HepG2 (cell line): ENCODE results near the gene SPPL2B. TPM values are rescaled to one million over a fixed set of nuclear protein-coding genes. Genes with fewer than 3 reads are reported as not detected.

Source experiments
- ARHGAP35 ChIP-seq: sonication (generic); formaldehyde crosslinking; IDR thresholded peaks from 2 replicates; pipeline ENCODE4 v1.9.0; 2022; ENCODE audit warnings: mild to moderate bottlenecking, inconsistent platforms, moderate library complexity, missing genetic modification reagents, borderline replicate concordance
- FIP1L1 ChIP-seq: fragments of 200-400 bp; formaldehyde crosslinking; IDR thresholded peaks from 2 replicates; pipeline ENCODE4 v1.6.1; 2018; ENCODE audit warnings: low read depth, mild to moderate bottlenecking, low read length, moderate library complexity, borderline replicate concordance; ENCODE audit not compliant: insufficient read depth
- FOXA3 ChIP-seq: IDR thresholded peaks from 2 replicates; pipeline ENCODE4 v1.6.1; 2016; ENCODE audit warnings: missing genetic modification reagents, missing compliant biosample characterization
- KLF9 ChIP-seq: IDR thresholded peaks from 2 replicates; pipeline ENCODE4 v1.6.1; 2016; ENCODE audit warnings: low read depth
- MATR3 ChIP-seq: sonication (generic); formaldehyde crosslinking; IDR thresholded peaks from 2 replicates; pipeline ENCODE4 v1.4.0; 2020; ENCODE audit warnings: missing genetic modification reagents
- MED1 ChIP-seq: sonication (generic); formaldehyde crosslinking; IDR thresholded peaks from 2 replicates; pipeline ENCODE4 v1.4.0; 2020; ENCODE audit warnings: missing genetic modification reagents
- SRY ChIP-seq: sonication (generic); formaldehyde crosslinking; IDR thresholded peaks from 2 replicates; pipeline ENCODE4 v1.8.0; 2022; ENCODE audit warnings: mild to moderate bottlenecking, missing genetic modification reagents
- ZEB1 ChIP-seq: IDR thresholded peaks from 2 replicates; pipeline ENCODE4 v1.6.1; 2012; ENCODE audit warnings: mild to moderate bottlenecking, low read depth, inconsistent platforms; ENCODE audit not compliant: insufficient replicate concordance
- ZMYM3 ChIP-seq: sonication (generic); formaldehyde crosslinking; IDR thresholded peaks from 2 replicates; pipeline ENCODE4 v1.5.1; 2020; ENCODE audit warnings: mild to moderate bottlenecking, missing genetic modification reagents
- ZNF513 ChIP-seq: sonication (generic); formaldehyde crosslinking; conservative IDR thresholded peaks from 2 replicates; pipeline ENCODE4 v1.5.0; 2020; ENCODE audit warnings: missing genetic modification reagents
- ZNF546 ChIP-seq: sonication (generic); formaldehyde crosslinking; conservative IDR thresholded peaks from 2 replicates; pipeline ENCODE4 v1.8.1; 2023; ENCODE audit warnings: mild to moderate bottlenecking, missing genetic modification reagents
- ZNF747 ChIP-seq: sonication (generic); formaldehyde crosslinking; IDR thresholded peaks from 2 replicates; pipeline ENCODE4 v1.8.1; 2023; ENCODE audit warnings: missing genetic modification reagents, mild to moderate bottlenecking, borderline replicate concordance
- ZNF878 ChIP-seq: sonication (generic); formaldehyde crosslinking; IDR thresholded peaks from 2 replicates; pipeline ENCODE4 v1.8.1; 2023; ENCODE audit warnings: mild to moderate bottlenecking, missing genetic modification reagents, moderate library complexity
- ZSCAN12 ChIP-seq: sonication (generic); formaldehyde crosslinking; IDR thresholded peaks from 2 replicates; pipeline ENCODE4 v1.9.0; 2021; ENCODE audit warnings: mild to moderate bottlenecking, missing genetic modification reagents
- polyA plus RNA-seq, 8 experiments: library from polyadenylated mRNA; depleted of rRNA in 3 of 8; stranded (reverse) in 7 of 8; unstranded in 1 of 8; fragments of >200 nt; fragmentation: Illumina TruSeq in 4 of 8; extraction: Trizol in 4 of 8; gene quantifications; 2 replicates each; pipeline versions ENCODE4 v1.2.1 to v1.2.3, GENCODE V29; 2011 to 2016; ENCODE audit warnings: low read depth in 4 of 8, missing spikeins in 1 of 8, mixed read lengths in 1 of 8; ENCODE audit not compliant: insufficient read depth in 1 of 8
- total RNA-seq, 5 experiments: library from RNA; depleted of rRNA; stranded (reverse); fragments of >200 nt; fragmentation: Illumina TruSeq; extraction: Trizol; gene quantifications; 2 replicates each; pipeline ENCODE4 v1.2.3, GENCODE V29; 2016; ENCODE audit warnings: low read depth in 1 of 5
- TF ChIP-seq, protein P1 (sequence below): IDR thresholded peaks from 2 replicates; pipeline ENCODE4 v1.6.1; 2012; ENCODE audit warnings: low read length, improper control_type of control experiment

Gene SPPL2B
- total and polyA plus RNA-seq, 2 of the 13 experiments (the other 11 are each of a cell fraction or from before 2014, with no cell fraction given), result 14.9 to 15.2 TPM

DNA sequence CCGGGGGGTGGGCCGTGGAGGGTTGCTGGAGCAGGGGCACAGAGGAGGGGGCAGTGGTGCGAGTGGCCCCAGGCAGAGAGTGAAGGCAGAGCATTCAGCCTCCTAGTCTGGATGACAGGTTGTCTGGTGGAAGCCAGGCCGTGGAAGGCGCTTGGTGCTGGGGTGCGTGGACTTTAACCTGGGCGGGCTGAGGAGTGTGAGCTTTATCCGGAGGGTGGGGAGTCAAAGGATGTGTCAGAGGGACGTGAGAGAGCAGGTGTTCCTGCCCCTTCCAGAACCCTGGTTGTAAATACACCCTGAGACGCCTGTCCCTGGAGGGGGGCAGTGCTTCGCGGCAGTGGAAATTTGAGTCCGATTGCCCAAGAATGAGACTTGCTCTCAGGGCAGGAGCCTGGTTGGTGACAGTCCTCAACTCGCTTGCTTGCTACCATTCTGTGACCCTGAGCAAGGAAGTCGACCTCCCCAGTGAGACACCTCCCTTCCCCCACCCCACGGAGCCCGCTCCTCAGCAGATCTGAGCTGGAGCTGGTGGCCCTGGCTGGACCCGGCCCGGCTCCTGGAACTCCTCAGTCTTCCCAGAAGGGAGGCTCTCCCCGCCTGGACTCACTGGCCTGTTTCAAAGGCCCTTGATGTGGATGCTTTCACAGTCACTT lies 2.3 kb downstream of the SPPL2B start (continued):
- TF ChIP-seq ZNF513 (CRISPR knock-in tag) (no peak), ZNF878 (no peak), FOXA3 (CRISPR knock-in tag) (peak; percentile 37), ZMYM3 (CRISPR knock-in tag) (no peak; the same call in 1 of the 2 replicates), MED1 (CRISPR knock-in tag) (peak; percentile 50), ZNF546 (CRISPR knock-in tag) (no peak), MATR3 (CRISPR knock-in tag) (no peak), ZNF747 (no peak), ARHGAP35 (CRISPR knock-in tag) (no peak), KLF9 (no peak), FIP1L1 (no peak), SRY (CRISPR knock-in tag) (no peak), ZSCAN12 (CRISPR knock-in tag) (no peak), ZEB1 (peak; percentile 47)
- TF ChIP-seq, protein P1, sequence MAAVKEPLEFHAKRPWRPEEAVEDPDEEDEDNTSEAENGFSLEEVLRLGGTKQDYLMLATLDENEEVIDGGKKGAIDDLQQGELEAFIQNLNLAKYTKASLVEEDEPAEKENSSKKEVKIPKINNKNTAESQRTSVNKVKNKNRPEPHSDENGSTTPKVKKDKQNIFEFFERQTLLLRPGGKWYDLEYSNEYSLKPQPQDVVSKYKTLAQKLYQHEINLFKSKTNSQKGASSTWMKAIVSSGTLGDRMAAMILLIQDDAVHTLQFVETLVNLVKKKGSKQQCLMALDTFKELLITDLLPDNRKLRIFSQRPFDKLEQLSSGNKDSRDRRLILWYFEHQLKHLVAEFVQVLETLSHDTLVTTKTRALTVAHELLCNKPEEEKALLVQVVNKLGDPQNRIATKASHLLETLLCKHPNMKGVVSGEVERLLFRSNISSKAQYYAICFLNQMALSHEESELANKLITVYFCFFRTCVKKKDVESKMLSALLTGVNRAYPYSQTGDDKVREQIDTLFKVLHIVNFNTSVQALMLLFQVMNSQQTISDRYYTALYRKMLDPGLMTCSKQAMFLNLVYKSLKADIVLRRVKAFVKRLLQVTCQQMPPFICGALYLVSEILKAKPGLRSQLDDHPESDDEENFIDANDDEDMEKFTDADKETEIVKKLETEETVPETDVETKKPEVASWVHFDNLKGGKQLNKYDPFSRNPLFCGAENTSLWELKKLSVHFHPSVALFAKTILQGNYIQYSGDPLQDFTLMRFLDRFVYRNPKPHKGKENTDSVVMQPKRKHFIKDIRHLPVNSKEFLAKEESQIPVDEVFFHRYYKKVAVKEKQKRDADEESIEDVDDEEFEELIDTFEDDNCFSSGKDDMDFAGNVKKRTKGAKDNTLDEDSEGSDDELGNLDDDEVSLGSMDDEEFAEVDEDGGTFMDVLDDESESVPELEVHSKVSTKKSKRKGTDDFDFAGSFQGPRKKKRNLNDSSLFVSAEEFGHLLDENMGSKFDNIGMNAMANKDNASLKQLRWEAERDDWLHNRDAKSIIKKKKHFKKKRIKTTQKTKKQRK, result no peak
